ENCODE data around the gene MSI2. TPM values are rescaled to one million over a fixed set of nuclear protein-coding genes. Genes with fewer than 3 reads are reported as not detected.
A peak's percentile ranks its signal among the peaks of the same experiment; 100 is the strongest.

Gene MSI2
- total and polyA plus RNA-seq, 5 donors = 43.9 to 113 (median 107) TPM

DNA sequence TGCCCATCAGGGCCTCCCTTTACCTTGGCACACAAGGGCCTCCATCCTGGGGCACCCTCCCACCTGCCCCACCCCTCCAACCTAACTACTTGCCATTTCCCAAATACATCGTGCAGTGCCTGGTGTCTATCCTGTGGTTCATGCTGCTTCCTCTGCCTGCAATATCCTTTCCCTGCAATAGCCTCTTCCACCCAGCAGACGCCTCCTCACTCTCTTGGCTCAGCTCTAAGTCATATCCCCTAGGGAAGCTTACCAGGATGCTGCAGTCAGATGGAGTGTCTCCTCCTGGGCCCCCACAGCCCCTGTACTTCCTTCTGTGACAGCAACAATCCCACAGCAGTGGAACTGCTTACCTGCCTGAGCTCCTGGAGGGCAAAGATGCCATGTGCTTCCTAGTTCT lies 452.1 kb downstream of the MSI2 start:
- WGBS = 51% methylated on average over 2 of the region's 2 CpGs
- intact Hi-C loops (cut with DNase I) = no loop called here
- Histone ChIP-seq H3K27me3 (ENCODE audit: control insufficient read depth, insufficient read depth) (no peaks in the 10 kb centered on the region), H3K4me3 (ENCODE audit: low read length) (no peak overlapping the region), H3K9me3 (ENCODE audit: control insufficient read depth, low read length) (no peaks in the 10 kb centered on the region), H3K27ac (ENCODE audit: low read length) (no peak overlapping the region), H3K4me1 (ENCODE audit: control insufficient read depth, insufficient read depth, low read length) (peaks cover 3% of the 10 kb centered on the region)
- ATAC-seq (peak in 1 of 2 donors; percentile 39), DNase-seq (no peak)

DNA sequence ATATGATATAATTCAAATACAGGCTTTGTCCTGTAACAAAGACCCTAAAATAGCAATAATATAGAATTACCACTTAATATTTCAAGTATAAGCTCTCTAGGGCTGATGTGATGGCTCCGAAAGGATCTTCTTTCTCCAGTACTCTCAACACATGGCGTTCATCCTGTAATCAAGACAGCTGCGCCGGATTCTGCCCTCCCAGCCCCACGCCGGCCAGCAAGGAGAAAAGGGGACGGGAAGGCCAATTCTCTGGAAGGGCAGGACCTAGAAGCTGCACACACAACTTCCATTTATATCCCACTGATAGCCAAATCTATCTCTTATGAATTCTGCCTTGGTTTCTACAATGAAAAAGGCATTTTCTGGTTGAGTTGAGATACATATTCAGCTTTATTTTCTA lies 456.8 kb downstream of the MSI2 start:
- DNase-seq (no peak), ATAC-seq (no peak)
- H3K4me3 ChIP-seq (ENCODE audit: low read length) = no peak overlapping the region
- no peaks in the 10 kb centered on the region for H3K27me3 ChIP-seq (ENCODE audit: control insufficient read depth, insufficient read depth)
- H3K27ac ChIP-seq (ENCODE audit: low read length) = no peak overlapping the region
- WGBS = 64% methylated on average over 7 of the region's 7 CpGs
- no peaks in the 10 kb centered on the region for H3K4me1 ChIP-seq (ENCODE audit: control insufficient read depth, insufficient read depth, low read length)
- H3K9me3 ChIP-seq (ENCODE audit: control insufficient read depth, low read length) = no peaks in the 10 kb centered on the region
- intact Hi-C loops (cut with DNase I) = no loop called here

DNA sequence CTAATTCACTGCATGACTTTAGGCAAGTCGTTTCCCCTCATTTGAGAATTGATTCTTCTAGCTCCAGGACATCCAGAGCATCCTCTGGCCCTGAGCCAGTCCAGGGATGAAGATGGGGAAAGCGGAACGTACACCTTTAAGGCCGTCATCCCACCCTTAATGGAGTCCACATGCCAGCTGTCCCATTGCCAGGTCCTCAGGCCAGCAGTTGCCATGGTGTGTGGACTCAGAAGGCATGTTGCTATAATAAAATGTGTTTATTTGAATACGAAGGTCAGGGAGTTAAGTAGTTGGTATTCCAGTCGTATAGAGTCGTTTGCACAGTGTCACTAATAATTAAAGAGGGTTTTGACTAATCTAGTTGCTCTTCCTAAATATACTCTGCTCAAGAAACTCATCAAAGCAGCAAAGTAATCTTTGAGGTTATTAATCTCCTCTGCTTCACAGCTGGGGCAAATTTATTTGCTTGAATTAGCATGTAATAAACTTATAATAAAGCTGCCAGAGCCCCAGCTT lies 458.4 kb downstream of the MSI2 start:
- Histone ChIP-seq H3K27me3 (ENCODE audit: control insufficient read depth, insufficient read depth) (no peaks in the 10 kb centered on the region), H3K4me3 (ENCODE audit: low read length) (no peak overlapping the region), H3K9me3 (ENCODE audit: control insufficient read depth, low read length) (no peaks in the 10 kb centered on the region), H3K27ac (ENCODE audit: low read length) (no peak overlapping the region), H3K4me1 (ENCODE audit: control insufficient read depth, insufficient read depth, low read length) (no peaks in the 10 kb centered on the region)
- ATAC-seq (peak in 1 of 2 donors; percentile 47), DNase-seq (peak in 2 of 3 donors; percentile 61 to 69)
- 44% methylated on average over 7 of the region's 7 CpGs for WGBS
- intact Hi-C loops (cut with DNase I) = no loop called here

GRCh38 chr17:57715981-57716380 lies 459.7 kb downstream of the MSI2 start:
- no peak overlapping the region for H3K27ac ChIP-seq (ENCODE audit: low read length)
- intact Hi-C loops (cut with DNase I) = no loop called here

DNA sequence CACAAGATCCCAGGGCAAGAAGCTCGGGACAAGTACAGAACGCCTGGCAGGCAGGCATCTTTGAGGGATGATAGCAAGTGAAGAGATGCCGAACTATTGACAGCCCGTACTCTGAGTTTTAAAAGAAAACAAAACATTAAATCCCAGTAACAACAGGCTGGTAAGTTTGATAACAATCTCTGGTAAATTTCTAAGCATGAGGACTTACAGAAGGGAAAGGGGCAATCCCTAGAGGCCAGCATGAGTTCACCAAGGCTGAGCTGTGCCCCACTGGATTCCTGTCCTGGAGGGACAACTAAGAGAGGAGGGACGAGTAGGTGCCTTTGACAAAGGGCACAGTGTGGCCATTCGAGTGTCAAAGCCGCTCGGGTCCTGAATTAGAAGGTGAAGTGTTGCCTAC lies 462.6 kb downstream of the MSI2 start:
- WGBS = 72% methylated on average over 8 of the region's 8 CpGs
- Histone ChIP-seq H3K4me1 (ENCODE audit: control insufficient read depth, insufficient read depth, low read length) (no peaks in the 10 kb centered on the region), H3K9me3 (ENCODE audit: control insufficient read depth, low read length) (no peaks in the 10 kb centered on the region), H3K27ac (ENCODE audit: low read length) (no peak overlapping the region), H3K4me3 (ENCODE audit: low read length) (no peak overlapping the region), H3K27me3 (ENCODE audit: control insufficient read depth, insufficient read depth) (no peaks in the 10 kb centered on the region)
- DNase-seq (no peak), ATAC-seq (no peak)
- intact Hi-C loops (cut with DNase I) = no loop called here

More at GRCh38 chr17:57715981-57716380, 459.7 kb downstream of the MSI2 start:
- Histone ChIP-seq H3K4me1 (ENCODE audit: control insufficient read depth, insufficient read depth, low read length) (no peaks in the 10 kb centered on the region), H3K27me3 (ENCODE audit: control insufficient read depth, insufficient read depth) (no peaks in the 10 kb centered on the region), H3K9me3 (ENCODE audit: control insufficient read depth, low read length) (no peaks in the 10 kb centered on the region), H3K4me3 (ENCODE audit: low read length) (no peak overlapping the region)
- DNase-seq (no peak), ATAC-seq (no peak)
- WGBS = 95% methylated on average over 1 of the region's 1 CpG

- no peaks in the 10 kb centered on the region for H3K9me3 ChIP-seq (ENCODE audit: control insufficient read depth, low read length)
- ATAC-seq (peak in 1 of 2 donors; percentile 34), DNase-seq (no peak)
- WGBS = 89% methylated on average over 2 of the region's 2 CpGs
- no peaks in the 10 kb centered on the region for H3K4me1 ChIP-seq (ENCODE audit: control insufficient read depth, insufficient read depth, low read length)
- no peak overlapping the region for H3K27ac ChIP-seq (ENCODE audit: low read length)
- no peaks in the 10 kb centered on the region for H3K27me3 ChIP-seq (ENCODE audit: control insufficient read depth, insufficient read depth)
- intact Hi-C loops (cut with DNase I) = no loop called here
- no peak overlapping the region for H3K4me3 ChIP-seq (ENCODE audit: low read length)
Observed at GRCh38 chr17:57720386-57721035, 464.2 kb downstream of the MSI2 start.

GRCh38 chr17:57721967-57722703 lies 465.8 kb downstream of the MSI2 start:
- no peak overlapping the region for H3K4me3 ChIP-seq (ENCODE audit: low read length)
- no peak overlapping the region for H3K27ac ChIP-seq (ENCODE audit: low read length)
- DNase-seq (no peak), ATAC-seq (no peak)
- no peaks in the 10 kb centered on the region for H3K27me3 ChIP-seq (ENCODE audit: control insufficient read depth, insufficient read depth)
- 94% methylated on average over 3 of the region's 3 CpGs for WGBS
- no peaks in the 10 kb centered on the region for H3K9me3 ChIP-seq (ENCODE audit: control insufficient read depth, low read length)
- H3K4me1 ChIP-seq (ENCODE audit: control insufficient read depth, insufficient read depth, low read length) = no peaks in the 10 kb centered on the region
- intact Hi-C loops (cut with DNase I) = no loop called here

- WGBS = 47% methylated on average over 7 of the region's 7 CpGs
- H3K27ac ChIP-seq (ENCODE audit: low read length) = no peak overlapping the region
- no peaks in the 10 kb centered on the region for H3K27me3 ChIP-seq (ENCODE audit: control insufficient read depth, insufficient read depth)
- H3K9me3 ChIP-seq (ENCODE audit: control insufficient read depth, low read length) = no peaks in the 10 kb centered on the region
- intact Hi-C loops (cut with DNase I) = no loop called here
- no peaks in the 10 kb centered on the region for H3K4me1 ChIP-seq (ENCODE audit: control insufficient read depth, insufficient read depth, low read length)
- ATAC-seq (no peak), DNase-seq (no peak)
- no peak overlapping the region for H3K4me3 ChIP-seq (ENCODE audit: low read length)
Observed at GRCh38 chr17:57722704-57723043, 466.4 kb downstream of the MSI2 start.

DNA sequence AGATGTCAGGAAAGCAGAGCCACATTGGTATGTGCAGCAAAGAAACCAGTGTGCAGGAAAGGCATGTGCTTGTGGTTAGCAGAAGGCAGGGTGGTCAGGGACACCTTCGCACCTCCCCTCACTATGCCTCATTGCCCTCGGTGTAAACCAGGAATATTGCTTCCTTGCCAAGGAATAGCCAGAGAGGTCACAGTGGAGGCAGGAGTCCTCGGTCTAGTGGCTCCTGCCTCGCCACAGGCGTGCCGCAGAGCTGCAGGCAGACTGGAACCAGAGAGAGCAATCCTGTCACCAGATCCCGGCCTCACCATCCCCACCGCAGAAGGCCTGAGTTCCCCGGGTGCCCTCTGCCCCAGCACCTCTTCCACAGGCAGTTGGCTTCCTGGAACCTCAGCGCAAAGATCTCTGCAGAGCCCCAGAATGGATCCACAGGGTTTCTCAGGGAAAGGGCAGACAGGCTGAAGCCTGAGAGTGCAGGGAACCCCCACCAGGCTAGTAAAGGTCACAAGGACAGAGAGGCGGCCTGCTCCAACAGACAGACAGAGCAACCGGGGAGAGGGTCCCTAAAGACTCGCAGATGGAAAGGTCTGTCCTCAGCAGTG lies 467.2 kb downstream of the MSI2 start:
- Histone ChIP-seq H3K9me3 (ENCODE audit: control insufficient read depth, low read length) (no peaks in the 10 kb centered on the region), H3K4me3 (ENCODE audit: low read length) (no peak overlapping the region), H3K27me3 (ENCODE audit: control insufficient read depth, insufficient read depth) (no peaks in the 10 kb centered on the region), H3K4me1 (ENCODE audit: control insufficient read depth, insufficient read depth, low read length) (no peaks in the 10 kb centered on the region), H3K27ac (ENCODE audit: low read length) (no peak overlapping the region)
- ATAC-seq (no peak), DNase-seq (no peak)
- intact Hi-C loops (cut with DNase I) = no loop called here
- WGBS = 79% methylated on average over 13 of the region's 13 CpGs

- 63% methylated on average over 14 of the region's 14 CpGs for WGBS
- intact Hi-C loops (cut with DNase I) = no loop called here
Observed at GRCh38 chr17:57724026-57724728, 467.9 kb downstream of the MSI2 start.

GRCh38 chr17:57724729-57725125 lies 468.4 kb downstream of the MSI2 start:
- no peak overlapping the region for H3K4me3 ChIP-seq (ENCODE audit: low read length)
- DNase-seq (no peak), ATAC-seq (no peak)
- no peaks in the 10 kb centered on the region for H3K9me3 ChIP-seq (ENCODE audit: control insufficient read depth, low read length)
- H3K27me3 ChIP-seq (ENCODE audit: control insufficient read depth, insufficient read depth) = no peaks in the 10 kb centered on the region
- 76% methylated on average over 5 of the region's 5 CpGs for WGBS
- no peak overlapping the region for H3K27ac ChIP-seq (ENCODE audit: low read length)
- intact Hi-C loops (cut with DNase I) = no loop called here
- no peaks in the 10 kb centered on the region for H3K4me1 ChIP-seq (ENCODE audit: control insufficient read depth, insufficient read depth, low read length)

More at GRCh38 chr17:57724026-57724728, 467.9 kb downstream of the MSI2 start:
- Histone ChIP-seq H3K4me1 (ENCODE audit: control insufficient read depth, insufficient read depth, low read length) (no peaks in the 10 kb centered on the region), H3K27ac (ENCODE audit: low read length) (no peak overlapping the region), H3K9me3 (ENCODE audit: control insufficient read depth, low read length) (no peaks in the 10 kb centered on the region), H3K27me3 (ENCODE audit: control insufficient read depth, insufficient read depth) (no peaks in the 10 kb centered on the region), H3K4me3 (ENCODE audit: low read length) (no peak overlapping the region)
- ATAC-seq (no peak), DNase-seq (no peak)
